Naive thymus-derived CD8-positive, alpha-beta T cell (primary cell): ENCODE results near the gene GAS7. TPM values are rescaled to one million over a fixed set of nuclear protein-coding genes. Genes with fewer than 3 reads are reported as not detected.
A peak's percentile ranks its signal among the peaks of the same experiment; 100 is the strongest.

Experiments
- ATAC-seq, 2 donors: fragments of 150-1000 bp; cut with Tn5 transposase in 1 of 2; sonication (Bioruptor Pico), chemical (Tn5 transposase) in 1 of 2; 1 replicate in 1 of 2; 2 replicates in 1 of 2; pipeline ENCODE4 v1.10.0; 2021; ENCODE audit warnings: mild to moderate bottlenecking in 2 of 2, moderate library complexity in 2 of 2
- POLR2A ChIA-PET: fragments of 350-600 bp; sonication (Branson Sonifier 250); formaldehyde crosslinking; loops from one replicate; lab custom pipeline; 2021; ENCODE audit warnings: antibody characterized with exemption; lab: Charles Lee
- DNase-seq, 10 donors: peaks; one replicate each; pipeline versions ENCODE4 v3.0.0 to v3.0.0-alpha.2; 2020 to 2022
- H3K27ac Mint-ChIP-seq, 10 donors: one replicate each; pipeline ENCODE4 v1.8.0; 2020 to 2022; ENCODE audit warnings: mild to moderate bottlenecking in 10 of 10, mixed read lengths in 10 of 10, moderate library complexity in 4 of 10, inconsistent platforms in 1 of 10
- H3K27me3 Mint-ChIP-seq, 5 donors: one replicate each; pipeline ENCODE4 v1.8.0; 2021 to 2022; ENCODE audit warnings: mixed read lengths in 5 of 5
- H3K36me3 Mint-ChIP-seq, 3 donors: one replicate each; pipeline ENCODE4 v1.8.0; 2020 to 2022; ENCODE audit warnings: mixed read lengths in 3 of 3, mild to moderate bottlenecking in 2 of 3, inconsistent platforms in 1 of 3
- H3K4me1 Mint-ChIP-seq, 4 donors: one replicate each; pipeline ENCODE4 v1.8.0; 2021 to 2022; ENCODE audit warnings: mixed read lengths in 4 of 4
- H3K4me3 Mint-ChIP-seq, 10 donors: one replicate each; pipeline ENCODE4 v1.8.0; 2020 to 2022; ENCODE audit warnings: mild to moderate bottlenecking in 10 of 10, mixed read lengths in 10 of 10, moderate library complexity in 6 of 10, inconsistent platforms in 1 of 10
- H3K9me3 Mint-ChIP-seq, 9 donors: one replicate each; pipeline ENCODE4 v1.8.0; 2020 to 2022; ENCODE audit warnings: mixed read lengths in 9 of 9, mild to moderate bottlenecking in 3 of 9, inconsistent platforms in 1 of 9, moderate library complexity in 1 of 9
- polyA plus RNA-seq, 3 donors: library from polyadenylated mRNA; unstranded; fragments of 300-500 nt; fragmentation: Illumina TruSeq; gene quantifications; one replicate each; pipeline ENCODE4 v1.2.3, GENCODE V29; 2021
- total RNA-seq, 8 experiments: library from RNA in 2 of 8; stranded (reverse) in 2 of 8; gene quantifications; one replicate each; pipeline ENCODE4 v1.2.3 and lab custom pipeline; 2021 to 2026

The GAS7 gene
- total and polyA plus RNA-seq, 5 experiments from 2014 or later, result 0.05 to 2.1 (median 1.4) TPM; not detected in 1

- ATAC-seq, result no peak
Observed at GRCh38 chr17:10072086-10072485, 126.3 kb downstream of the GAS7 start.

GRCh38 chr17:10071141-10071540 is 127.3 kb downstream of the GAS7 start:
- Mint-ChIP-seq H3K9me3 (peaks cover 0 to 2% (median 0%) of the 10 kb centered on the region in 9 donors), H3K27me3 (peaks cover 0 to 12% (median 6%) of the 10 kb centered on the region in 5 donors), H3K27ac (no peak overlapping the region), H3K4me1 (peaks cover 0 to 4% (median 0%) of the 10 kb centered on the region in 4 donors), H3K4me3 (no peak overlapping the region), H3K36me3 (no peaks in the 10 kb centered on the region)
- no peak for ATAC-seq
- POLR2A ChIA-PET, result no interaction called here
- no peak for DNase-seq

More at GRCh38 chr17:10072086-10072485, 126.3 kb downstream of the GAS7 start:
- H3K4me1 Mint-ChIP-seq, result peaks cover 0 to 4% (median 0%) of the 10 kb centered on the region in 4 donors
- no peak overlapping the region for H3K27ac Mint-ChIP-seq
- no peak overlapping the region for H3K4me3 Mint-ChIP-seq
- POLR2A ChIA-PET, result no interaction called here
- no peak for DNase-seq
- H3K36me3 Mint-ChIP-seq, result no peaks in the 10 kb centered on the region
- peaks cover 0 to 4% (median 0%) of the 10 kb centered on the region in 9 donors for H3K9me3 Mint-ChIP-seq
- H3K27me3 Mint-ChIP-seq, result peaks cover 0 to 12% (median 6%) of the 10 kb centered on the region in 5 donors

- no peak overlapping the region for H3K4me3 Mint-ChIP-seq
- ATAC-seq, result no peak
- H3K4me1 Mint-ChIP-seq, result peaks cover 0 to 4% (median 0%) of the 10 kb centered on the region in 4 donors
- peaks cover 0 to 12% (median 7%) of the 10 kb centered on the region in 5 donors for H3K27me3 Mint-ChIP-seq
- H3K9me3 Mint-ChIP-seq, result peaks cover 0 to 5% (median under 1%) of the 10 kb centered on the region in 9 donors
- no peak for DNase-seq
- peaks cover 0 to 3% (median 0%) of the 10 kb centered on the region in 3 donors for H3K36me3 Mint-ChIP-seq
- POLR2A ChIA-PET, result no interaction called here
- H3K27ac Mint-ChIP-seq, result no peak overlapping the region
Observed at GRCh38 chr17:10070690-10071089, 127.7 kb downstream of the GAS7 start.

- peaks cover 0 to 10% (median 4%) of the 10 kb centered on the region in 5 donors for H3K27me3 Mint-ChIP-seq
- H3K9me3 Mint-ChIP-seq, result peaks cover 0 to 12% (median 7%) of the 10 kb centered on the region in 9 donors
- DNase-seq (no peak), ATAC-seq (no peak)
- peak overlapping the region in 1 of 10 donors; percentile 11 for H3K27ac Mint-ChIP-seq
- H3K4me3 Mint-ChIP-seq, result no peak overlapping the region
- POLR2A ChIA-PET, result no interaction called here
- peaks cover 0 to 6% (median 0%) of the 10 kb centered on the region in 4 donors for H3K4me1 Mint-ChIP-seq
- H3K36me3 Mint-ChIP-seq, result peaks cover 0 to 13% (median 4%) of the 10 kb centered on the region in 3 donors
Observed at GRCh38 chr17:10069301-10069700, 129.1 kb downstream of the GAS7 start.

- H3K36me3 Mint-ChIP-seq, result peaks cover 0 to 13% (median 4%) of the 10 kb centered on the region in 3 donors
- peaks cover 0 to 12% (median 1%) of the 10 kb centered on the region in 5 donors for H3K27me3 Mint-ChIP-seq
- no peak overlapping the region for H3K27ac Mint-ChIP-seq
- POLR2A ChIA-PET, result no interaction called here
- ATAC-seq, result no peak
- no peak overlapping the region for H3K4me3 Mint-ChIP-seq
- peaks cover 4 to 23% (median 14%) of the 10 kb centered on the region in 4 donors for H3K4me1 Mint-ChIP-seq
- peaks cover 0 to 12% (median 7%) of the 10 kb centered on the region in 9 donors for H3K9me3 Mint-ChIP-seq
- DNase-seq, result no peak
Observed at GRCh38 chr17:10067446-10068143, 130.8 kb downstream of the GAS7 start.

GRCh38 chr17:10064536-10064935 is 133.9 kb downstream of the GAS7 start:
- DNase-seq (no peak), ATAC-seq (no peak)
- Mint-ChIP-seq H3K27me3 (peaks cover 0 to 8% (median 0%) of the 10 kb centered on the region in 5 donors), H3K4me3 (no peak overlapping the region), H3K27ac (no peak overlapping the region), H3K36me3 (peaks cover 0 to 13% (median 4%) of the 10 kb centered on the region in 3 donors), H3K9me3 (peaks cover 0 to 12% (median 7%) of the 10 kb centered on the region in 9 donors), H3K4me1 (peaks cover 4 to 40% (median 15%) of the 10 kb centered on the region in 4 donors)
- POLR2A ChIA-PET, result no interaction called here

GRCh38 chr17:10063730-10064241 is 134.6 kb downstream of the GAS7 start:
- Mint-ChIP-seq H3K4me3 (peak overlapping the region in 2 of 10 donors; percentile 22 to 30), H3K36me3 (peaks cover 0 to 13% (median 4%) of the 10 kb centered on the region in 3 donors), H3K9me3 (peaks cover 0 to 12% (median 7%) of the 10 kb centered on the region in 9 donors), H3K27me3 (peaks cover 0 to 8% (median 0%) of the 10 kb centered on the region in 5 donors), H3K27ac (peak overlapping the region in 1 of 10 donors; percentile 70), H3K4me1 (peaks cover 4 to 48% (median 15%) of the 10 kb centered on the region in 4 donors)
- ATAC-seq, result peak in 1 of 2 donors; percentile 20
- DNase-seq, result peak in 1 of 10 donors; percentile 30
- POLR2A ChIA-PET, result no interaction called here

GRCh38 chr17:10062691-10063385 is 135.6 kb downstream of the GAS7 start:
- H3K4me3 Mint-ChIP-seq, result no peak overlapping the region
- peaks cover 0 to 12% (median 7%) of the 10 kb centered on the region in 9 donors for H3K9me3 Mint-ChIP-seq
- DNase-seq (no peak), ATAC-seq (no peak)
- POLR2A ChIA-PET, result no interaction called here
- H3K27me3 Mint-ChIP-seq, result peaks cover 0 to 8% (median 0%) of the 10 kb centered on the region in 5 donors
- peak overlapping the region in 2 of 10 donors; percentile 11 to 44 for H3K27ac Mint-ChIP-seq
- peaks cover 0 to 13% (median 4%) of the 10 kb centered on the region in 3 donors for H3K36me3 Mint-ChIP-seq
- H3K4me1 Mint-ChIP-seq, result peaks cover 4 to 51% (median 15%) of the 10 kb centered on the region in 4 donors

- peaks cover 4 to 51% (median 15%) of the 10 kb centered on the region in 4 donors for H3K4me1 Mint-ChIP-seq
- DNase-seq (no peak), ATAC-seq (no peak)
- peaks cover 0 to 13% (median 4%) of the 10 kb centered on the region in 3 donors for H3K36me3 Mint-ChIP-seq
- H3K4me3 Mint-ChIP-seq, result no peak overlapping the region
- H3K27ac Mint-ChIP-seq, result peak overlapping the region in 1 of 10 donors; percentile 37
- peaks cover 0 to 12% (median 7%) of the 10 kb centered on the region in 9 donors for H3K9me3 Mint-ChIP-seq
- POLR2A ChIA-PET, result no interaction called here
- peaks cover 0 to 8% (median 0%) of the 10 kb centered on the region in 5 donors for H3K27me3 Mint-ChIP-seq
Observed at GRCh38 chr17:10061111-10061845, 137.1 kb downstream of the GAS7 start.

- ATAC-seq (no peak), DNase-seq (no peak)
- H3K36me3 Mint-ChIP-seq, result peaks cover 0 to 8% (median 4%) of the 10 kb centered on the region in 3 donors
- no peak overlapping the region for H3K27ac Mint-ChIP-seq
- H3K4me1 Mint-ChIP-seq, result peaks cover 4 to 51% (median 15%) of the 10 kb centered on the region in 4 donors
- peaks cover 0 to 8% (median 0%) of the 10 kb centered on the region in 5 donors for H3K27me3 Mint-ChIP-seq
- peaks cover 0 to 7% (median 4%) of the 10 kb centered on the region in 9 donors for H3K9me3 Mint-ChIP-seq
- POLR2A ChIA-PET, result no interaction called here
- no peak overlapping the region for H3K4me3 Mint-ChIP-seq
Observed at GRCh38 chr17:10060526-10060925, 137.9 kb downstream of the GAS7 start.

GRCh38 chr17:10059684-10060211 is 138.7 kb downstream of the GAS7 start:
- H3K9me3 Mint-ChIP-seq, result peaks cover 0 to 5% (median 0%) of the 10 kb centered on the region in 9 donors
- ATAC-seq (no peak), DNase-seq (no peak)
- H3K27ac Mint-ChIP-seq, result peak overlapping the region in 2 of 10 donors; percentile 6 to 38
- peaks cover 0 to 8% (median 0%) of the 10 kb centered on the region in 5 donors for H3K27me3 Mint-ChIP-seq
- peaks cover 0 to under 1% (median 0%) of the 10 kb centered on the region in 3 donors for H3K36me3 Mint-ChIP-seq
- peaks cover 5 to 49% (median 15%) of the 10 kb centered on the region in 4 donors for H3K4me1 Mint-ChIP-seq
- no peak overlapping the region for H3K4me3 Mint-ChIP-seq
- POLR2A ChIA-PET, result no interaction called here
